Breast epithelium (tissue), 3 donors: ENCODE measurements around the gene NCOA1.

Source experiments
- POLR2A ChIP-seq: fragments of 450-650 bp; IDR thresholded peaks from one replicate; pipeline ENCODE4 v1.6.1; 2016; ENCODE audit warnings: antibody characterized with exemption, mild to moderate bottlenecking, moderate library complexity
- POLR2AphosphoS5 ChIP-seq, 3 donors: sonication (generic); formaldehyde crosslinking; IDR thresholded peaks; one replicate each; pipeline ENCODE4 v1.6.1; 2017; ENCODE audit warnings: antibody characterized with exemption in 3 of 3
- TF ChIP-seq, protein P1 (sequence below), 3 donors: fragments of 450-650 bp; IDR thresholded peaks; one replicate each; pipeline ENCODE4 v1.5.1; 2016 to 2017; ENCODE audit warnings: antibody characterized with exemption in 3 of 3, mild to moderate bottlenecking in 3 of 3, moderate library complexity in 3 of 3

DNA sequence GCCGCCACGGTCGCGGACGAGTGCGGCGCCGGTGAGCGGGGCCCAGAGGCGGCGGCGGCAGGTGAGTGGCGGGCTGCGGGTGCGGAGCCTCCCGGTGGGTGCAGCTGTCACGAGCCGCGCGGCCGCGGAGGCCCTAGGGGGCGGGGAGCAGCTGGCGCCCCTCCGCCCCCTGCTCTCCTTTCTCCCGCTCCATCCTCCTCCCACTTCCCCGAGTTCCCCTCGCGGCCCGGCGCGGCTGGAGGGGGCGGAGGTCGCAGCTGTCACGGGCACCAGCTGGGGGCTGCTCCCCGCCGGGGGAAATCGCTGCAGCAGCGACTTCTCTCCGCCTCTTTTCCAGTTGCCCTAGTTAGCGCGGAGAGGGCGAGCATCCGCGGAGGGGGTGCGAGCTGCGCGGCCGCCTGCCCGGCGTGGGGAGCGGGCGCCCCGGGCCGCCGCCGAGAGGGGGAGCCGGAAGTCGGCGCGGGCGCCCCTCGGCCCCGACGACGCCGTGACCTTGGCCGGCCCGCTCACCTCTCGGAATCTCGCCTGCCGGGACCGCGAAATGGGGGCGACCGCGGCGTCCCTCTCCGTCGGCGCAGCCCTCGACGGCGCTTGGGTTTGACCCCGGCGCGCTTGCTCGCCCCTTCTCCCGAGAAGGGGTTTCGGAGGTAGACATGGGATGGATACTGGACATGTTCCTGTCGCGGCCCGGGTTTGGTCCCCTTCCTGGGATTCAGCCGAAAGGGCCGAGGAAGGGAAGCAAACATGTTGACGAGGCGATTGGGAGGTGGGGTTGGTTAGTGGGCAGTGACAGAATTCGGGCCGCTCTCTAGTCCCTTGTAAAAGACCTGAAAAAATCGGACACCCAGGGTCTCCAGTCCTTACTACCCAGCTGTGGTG, 727 bp downstream of the NCOA1 start:
- TF ChIP-seq, protein P1, sequence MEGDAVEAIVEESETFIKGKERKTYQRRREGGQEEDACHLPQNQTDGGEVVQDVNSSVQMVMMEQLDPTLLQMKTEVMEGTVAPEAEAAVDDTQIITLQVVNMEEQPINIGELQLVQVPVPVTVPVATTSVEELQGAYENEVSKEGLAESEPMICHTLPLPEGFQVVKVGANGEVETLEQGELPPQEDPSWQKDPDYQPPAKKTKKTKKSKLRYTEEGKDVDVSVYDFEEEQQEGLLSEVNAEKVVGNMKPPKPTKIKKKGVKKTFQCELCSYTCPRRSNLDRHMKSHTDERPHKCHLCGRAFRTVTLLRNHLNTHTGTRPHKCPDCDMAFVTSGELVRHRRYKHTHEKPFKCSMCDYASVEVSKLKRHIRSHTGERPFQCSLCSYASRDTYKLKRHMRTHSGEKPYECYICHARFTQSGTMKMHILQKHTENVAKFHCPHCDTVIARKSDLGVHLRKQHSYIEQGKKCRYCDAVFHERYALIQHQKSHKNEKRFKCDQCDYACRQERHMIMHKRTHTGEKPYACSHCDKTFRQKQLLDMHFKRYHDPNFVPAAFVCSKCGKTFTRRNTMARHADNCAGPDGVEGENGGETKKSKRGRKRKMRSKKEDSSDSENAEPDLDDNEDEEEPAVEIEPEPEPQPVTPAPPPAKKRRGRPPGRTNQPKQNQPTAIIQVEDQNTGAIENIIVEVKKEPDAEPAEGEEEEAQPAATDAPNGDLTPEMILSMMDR (IDR thresholded peaks at IDR 0.05): no peak
- TF ChIP-seq POLR2A (no peak), POLR2AphosphoS5 (IDR thresholded peaks at IDR 0.05) (no peak)
